Lung (tissue), 12 donors: Measurements from ENCODE around the gene NOS1AP. TPM values are rescaled to one million over a fixed set of nuclear protein-coding genes. Genes with fewer than 3 reads are reported as not detected.

ENCODE experiments used
- ATAC-seq: fragments of 200-7000 bp; cut with Tn5 transposase; one replicate; pipeline ENCODE4 v1.9.1; 2020; ENCODE audit warnings: moderate number of reproducible peaks; ENCODE audit not compliant: insufficient read depth, low FRiP score
- DNase-seq, 3 donors: peaks; one replicate each; pipeline ENCODE4 v3.0.0-alpha.2; 2013 to 2017
- H3K27ac ChIP-seq, 2 donors: one replicate each; pipeline ENCODE4 v1.5.1; 2013; ENCODE audit warnings: mild to moderate bottlenecking in 2 of 2, moderate library complexity in 2 of 2, control low read depth in 1 of 2, inconsistent platforms in 1 of 2, low read depth in 1 of 2, low read length in 1 of 2
- H3K27me3 ChIP-seq, 3 donors: one replicate each; pipeline ENCODE4 v1.5.1; 2013; ENCODE audit warnings: low read length in 2 of 3; ENCODE audit not compliant: control insufficient read depth in 3 of 3, insufficient read depth in 3 of 3
- H3K36me3 ChIP-seq, 4 donors: one replicate each; pipeline ENCODE4 v1.5.1; 2013; ENCODE audit warnings: low read length in 4 of 4, mild to moderate bottlenecking in 1 of 4, moderate library complexity in 1 of 4; ENCODE audit not compliant: control insufficient read depth in 4 of 4, insufficient read depth in 4 of 4
- H3K4me1 ChIP-seq, 5 donors: one replicate each; pipeline ENCODE4 v1.5.1; 2013; ENCODE audit warnings: low read length in 5 of 5, mild to moderate bottlenecking in 2 of 5, moderate library complexity in 1 of 5; ENCODE audit not compliant: control insufficient read depth in 5 of 5, insufficient read depth in 5 of 5
- H3K4me3 ChIP-seq: one replicate; pipeline ENCODE4 v1.5.1; 2013; ENCODE audit warnings: mild to moderate bottlenecking, control low read depth, moderate library complexity
- H3K9ac ChIP-seq, 2 donors: one replicate each; pipeline ENCODE4 v1.5.1; 2013; ENCODE audit warnings: low read length in 2 of 2, control low read depth in 1 of 2; ENCODE audit not compliant: insufficient read depth in 1 of 2
- H3K9me3 ChIP-seq, 4 donors: one replicate each; pipeline ENCODE4 v1.5.1; 2013; ENCODE audit warnings: low read length in 3 of 4, mild to moderate bottlenecking in 1 of 4, moderate library complexity in 1 of 4; ENCODE audit not compliant: control insufficient read depth in 4 of 4, insufficient read depth in 3 of 4
- WGBS, 2 donors: extraction: QIAGEN DNeasy Blood & Tissue Kit; methylation state at CpG; one replicate each; pipeline ENCODE4 v1.1.7; 2013; 5-methylcytosine and 5-hydroxymethylcytosine counted together
- polyA plus RNA-seq, 2 donors: library from polyadenylated mRNA; stranded (reverse); fragments of 200-250 nt; gene quantifications; one replicate each; pipeline ENCODE4 v1.2.1, GENCODE V29; 2013
- total RNA-seq, 2 donors: library from RNA; depleted of rRNA in 1 of 2; stranded (reverse); fragments of >200 nt in 1 of 2; gene quantifications; one replicate each; pipeline ENCODE4 v1.2.1, GENCODE V29; 2014 to 2021
- TF ChIP-seq, protein P1 (sequence below): IDR thresholded peaks from 2 replicates; pipeline ENCODE4 v1.5.1; 2012; ENCODE audit warnings: mild to moderate bottlenecking; ENCODE audit errors: control extremely low read depth, extremely low read depth
- donor health status: control.
- donor health status: control.
- donor health status: Bipolar disorder and iron deficiency.
- donor health status: healthy.
- donor health status: DM: yes; HTN: yes; CAD: no.

NOS1AP gene
- total and polyA plus RNA-seq, 4 donors, result 0.57 to 5.0 (median 1.2) TPM

- DNase-seq (no peak), ATAC-seq (no peak)
- no peak overlapping the region for H3K4me3 ChIP-seq
- H3K4me1 ChIP-seq, result peaks cover 0 to 11% (median 7%) of the 10 kb centered on the region in 5 donors
- no peak overlapping the region for H3K27ac ChIP-seq
- no peak overlapping the region for H3K9ac ChIP-seq
- H3K36me3 ChIP-seq, result peaks cover 0 to 3% (median 1%) of the 10 kb centered on the region in 4 donors
- H3K9me3 ChIP-seq, result no peaks in the 10 kb centered on the region
- WGBS, 2 donors, result 69 to 78% methylated on average over 9 of the region's 9 CpGs
- TF ChIP-seq, protein P1, sequence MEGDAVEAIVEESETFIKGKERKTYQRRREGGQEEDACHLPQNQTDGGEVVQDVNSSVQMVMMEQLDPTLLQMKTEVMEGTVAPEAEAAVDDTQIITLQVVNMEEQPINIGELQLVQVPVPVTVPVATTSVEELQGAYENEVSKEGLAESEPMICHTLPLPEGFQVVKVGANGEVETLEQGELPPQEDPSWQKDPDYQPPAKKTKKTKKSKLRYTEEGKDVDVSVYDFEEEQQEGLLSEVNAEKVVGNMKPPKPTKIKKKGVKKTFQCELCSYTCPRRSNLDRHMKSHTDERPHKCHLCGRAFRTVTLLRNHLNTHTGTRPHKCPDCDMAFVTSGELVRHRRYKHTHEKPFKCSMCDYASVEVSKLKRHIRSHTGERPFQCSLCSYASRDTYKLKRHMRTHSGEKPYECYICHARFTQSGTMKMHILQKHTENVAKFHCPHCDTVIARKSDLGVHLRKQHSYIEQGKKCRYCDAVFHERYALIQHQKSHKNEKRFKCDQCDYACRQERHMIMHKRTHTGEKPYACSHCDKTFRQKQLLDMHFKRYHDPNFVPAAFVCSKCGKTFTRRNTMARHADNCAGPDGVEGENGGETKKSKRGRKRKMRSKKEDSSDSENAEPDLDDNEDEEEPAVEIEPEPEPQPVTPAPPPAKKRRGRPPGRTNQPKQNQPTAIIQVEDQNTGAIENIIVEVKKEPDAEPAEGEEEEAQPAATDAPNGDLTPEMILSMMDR, result no peak
- no peaks in the 10 kb centered on the region for H3K27me3 ChIP-seq
Measured at GRCh38 chr1:162353078-162353477, 283.6 kb downstream of the NOS1AP start.

DNA sequence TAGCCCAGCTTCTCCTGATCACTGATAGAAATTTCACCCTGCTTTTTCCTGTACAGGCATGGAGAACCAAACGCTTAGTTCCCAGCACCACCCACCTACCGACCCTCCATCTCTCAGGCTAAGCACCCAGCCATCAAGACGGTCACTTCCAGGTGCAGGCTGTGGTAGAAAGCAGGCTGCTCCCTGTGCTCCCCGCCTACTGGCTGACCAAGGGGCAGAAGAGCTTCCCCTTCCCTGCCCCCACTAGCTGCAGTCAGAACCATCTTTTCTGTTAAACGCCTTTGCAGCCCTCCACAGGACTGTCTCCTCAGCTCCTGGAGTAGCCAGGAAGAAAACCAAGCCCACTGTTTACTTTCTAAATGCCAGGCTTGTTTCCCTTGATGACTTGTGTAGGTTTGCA lies 284.2 kb downstream of the NOS1AP start:
- H3K27me3 ChIP-seq, result no peaks in the 10 kb centered on the region
- peaks cover 0 to 3% (median 1%) of the 10 kb centered on the region in 4 donors for H3K36me3 ChIP-seq
- H3K9ac ChIP-seq, result no peak overlapping the region
- H3K27ac ChIP-seq, result no peak overlapping the region
- ATAC-seq, result no peak
- TF ChIP-seq, protein P1, result no peak
- H3K4me1 ChIP-seq, result peaks cover 0 to 11% (median 7%) of the 10 kb centered on the region in 5 donors
- no peak overlapping the region for H3K4me3 ChIP-seq
- no peaks in the 10 kb centered on the region for H3K9me3 ChIP-seq
- no peak for DNase-seq
- WGBS, 2 donors, result 60 to 65% methylated on average over 5 of the region's 5 CpGs

GRCh38 chr1:162357681-162358266 lies 288.3 kb downstream of the NOS1AP start:
- H3K4me1 ChIP-seq, result peaks cover 0 to 11% (median 5%) of the 10 kb centered on the region in 5 donors
- no peaks in the 10 kb centered on the region for H3K9me3 ChIP-seq
- H3K27ac ChIP-seq, result no peak overlapping the region
- no peaks in the 10 kb centered on the region for H3K27me3 ChIP-seq
- H3K9ac ChIP-seq, result no peak overlapping the region
- ATAC-seq (peak; percentile 47), DNase-seq (peak in 1 of 3 donors; percentile 18)
- H3K4me3 ChIP-seq, result no peak overlapping the region
- 52 to 55% methylated on average over 5 of the region's 5 CpGs for WGBS, 2 donors
- TF ChIP-seq, protein P1, result no peak
- peaks cover 0 to 3% (median 1%) of the 10 kb centered on the region in 4 donors for H3K36me3 ChIP-seq

DNA sequence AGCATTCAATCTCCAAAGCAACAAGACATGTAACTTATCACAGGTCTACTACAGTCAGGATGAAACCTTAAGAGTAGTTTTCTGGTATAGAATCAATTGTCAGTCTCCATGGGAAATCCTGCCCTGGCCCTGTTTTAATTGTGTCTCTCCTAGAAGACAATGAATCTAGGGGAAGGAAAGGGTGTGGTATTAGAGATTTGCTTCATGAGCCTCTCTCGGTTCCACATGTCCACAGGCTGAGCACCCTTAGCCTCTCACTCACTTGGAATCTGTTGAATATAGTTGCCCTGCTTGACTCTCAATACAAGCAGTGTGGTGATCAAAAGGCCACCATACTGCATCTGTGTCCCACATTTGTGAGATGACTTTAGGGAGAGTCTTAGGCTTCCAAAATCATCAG lies 289.4 kb downstream of the NOS1AP start:
- H3K4me3 ChIP-seq, result no peak overlapping the region
- TF ChIP-seq, protein P1, result no peak
- peaks cover 0 to 3% (median 1%) of the 10 kb centered on the region in 4 donors for H3K36me3 ChIP-seq
- 74 to 76% methylated on average over 1 of the region's 1 CpG for WGBS, 2 donors
- H3K27me3 ChIP-seq, result no peaks in the 10 kb centered on the region
- DNase-seq (no peak), ATAC-seq (no peak)
- no peaks in the 10 kb centered on the region for H3K9me3 ChIP-seq
- H3K4me1 ChIP-seq, result peaks cover 0 to under 1% (median 0%) of the 10 kb centered on the region in 5 donors
- no peak overlapping the region for H3K27ac ChIP-seq
- H3K9ac ChIP-seq, result no peak overlapping the region
